Adipose tissue (tissue), 3 donors: ENCODE results near the gene C1R. TPM values are rescaled to one million over a fixed set of nuclear protein-coding genes. Genes with fewer than 3 reads are reported as not detected.
A peak's percentile ranks its signal among the peaks of the same experiment; 100 is the strongest.
"Not testable (repeated sequence)": the region's sequence is repeated elsewhere in the genome, so short reads cannot be mapped to it uniquely, and the experiment has no call there.

ENCODE experiments used
- H3K27ac ChIP-seq: one replicate; pipeline ENCODE4 v1.5.1; 2013; ENCODE audit warnings: low read depth, low read length
- WGBS, 3 donors: extraction: QIAGEN DNeasy Blood & Tissue Kit; methylation state at CpG; one replicate each; pipeline ENCODE4 v1.1.7; 2013; 5-methylcytosine and 5-hydroxymethylcytosine counted together
- polyA plus RNA-seq, 3 donors: library from polyadenylated mRNA; stranded (reverse); fragments of 200-250 nt; gene quantifications; one replicate each; pipeline ENCODE4 v1.2.3, GENCODE V29; 2013
- donor health status: healthy with polysubstance abuse.
- donor health status: Bipolar disorder and iron deficiency.
- donor health status: healthy.

The C1R gene
- polyA plus RNA-seq, 3 donors: 86.3 to 575 (median 386) TPM

DNA sequence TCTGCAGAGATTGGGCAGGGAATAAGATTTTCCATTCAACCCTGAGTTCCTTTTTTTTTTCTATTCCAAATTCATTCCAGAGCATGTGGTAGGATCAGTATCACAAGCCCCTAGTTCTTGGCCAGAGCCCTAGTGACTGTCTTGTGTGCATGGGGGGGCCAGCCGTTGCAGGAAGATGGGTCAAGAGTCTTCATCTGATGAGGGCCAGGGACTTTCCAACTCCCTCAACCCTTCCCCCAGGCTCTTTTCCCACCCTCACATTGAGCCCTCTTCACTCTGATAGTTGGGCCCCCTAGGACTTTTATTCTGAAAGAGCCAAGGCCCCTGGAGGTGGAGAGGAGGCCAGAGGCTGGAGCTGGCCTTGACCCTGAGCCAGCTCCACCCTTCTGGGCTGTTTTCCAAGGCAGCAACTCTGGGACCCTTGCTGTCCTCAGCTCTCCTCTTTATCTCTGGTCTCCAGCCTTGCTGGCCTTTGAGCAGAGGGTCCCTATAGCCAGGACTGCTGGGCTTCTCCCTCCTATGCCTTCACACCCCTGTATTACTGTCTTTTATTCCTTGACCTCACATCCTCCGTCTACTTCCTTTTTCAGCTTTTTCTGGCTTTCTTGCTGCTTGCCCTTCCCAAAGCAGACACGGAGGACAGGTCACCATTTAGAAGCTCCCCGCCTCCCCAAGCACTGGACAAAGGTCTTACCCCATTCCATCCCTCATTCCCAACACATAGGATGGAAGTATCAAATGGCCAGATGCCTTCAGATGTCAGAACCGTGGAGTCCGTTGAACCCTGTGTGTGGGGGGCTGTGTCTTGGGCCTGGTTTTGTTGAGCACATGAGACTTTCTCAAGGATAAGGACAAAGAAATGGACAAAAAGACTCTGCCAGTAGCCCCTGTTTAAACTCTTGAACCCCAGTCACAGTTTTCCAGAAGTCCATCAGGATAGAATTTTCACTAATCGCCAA is 30.8 kb upstream of the C1R start:
- H3K27ac ChIP-seq: no peak overlapping the region
- WGBS, 3 donors: 52 to 73% (median 55%) methylated on average over 7 of the region's 7 CpGs

DNA sequence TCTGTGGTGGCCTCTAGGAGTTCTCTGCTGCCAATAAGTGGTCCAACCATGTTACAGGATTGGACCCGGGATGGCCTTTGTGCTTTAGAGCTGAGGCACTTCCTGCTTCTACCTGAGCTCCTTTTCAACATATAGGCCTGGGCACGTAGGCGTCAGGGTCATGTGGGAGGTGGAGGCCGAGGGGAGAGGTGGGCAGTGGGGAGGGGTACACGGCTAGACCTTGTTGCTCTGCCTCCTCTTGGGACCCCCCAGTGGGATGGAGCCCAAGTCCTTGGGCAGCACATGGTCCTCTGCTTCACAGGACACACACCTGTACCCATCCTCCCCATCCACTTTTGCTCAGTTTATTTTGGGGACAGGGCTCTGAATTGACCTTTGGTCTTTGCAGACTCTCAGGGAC is 29.1 kb upstream of the C1R start:
- no peak overlapping the region for H3K27ac ChIP-seq
- 80 to 90% (median 80%) methylated on average over 5 of the region's 5 CpGs for WGBS, 3 donors

DNA sequence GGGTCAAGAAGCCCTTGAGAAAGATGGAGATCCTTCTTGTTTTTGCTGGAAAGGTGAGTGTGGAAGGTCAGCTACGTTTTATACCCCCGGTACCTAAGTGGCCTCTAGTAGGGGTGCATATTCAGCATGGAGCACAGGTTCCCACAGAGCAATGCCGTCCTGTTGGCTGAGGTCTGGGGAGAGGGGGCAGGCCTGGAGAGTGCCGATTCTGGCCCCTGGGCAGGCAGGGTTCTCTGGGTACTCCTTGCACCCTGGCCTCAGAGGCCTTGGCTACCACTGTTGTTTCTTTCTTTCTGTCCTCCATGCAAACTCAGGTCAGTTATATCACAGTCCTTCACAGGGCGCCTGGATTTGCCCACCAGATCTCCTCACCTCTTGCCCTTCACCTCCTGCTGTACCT is 27.9 kb upstream of the C1R start:
- no peak overlapping the region for H3K27ac ChIP-seq
- 84 to 93% (median 86%) methylated on average over 5 of the region's 5 CpGs for WGBS, 3 donors

DNA sequence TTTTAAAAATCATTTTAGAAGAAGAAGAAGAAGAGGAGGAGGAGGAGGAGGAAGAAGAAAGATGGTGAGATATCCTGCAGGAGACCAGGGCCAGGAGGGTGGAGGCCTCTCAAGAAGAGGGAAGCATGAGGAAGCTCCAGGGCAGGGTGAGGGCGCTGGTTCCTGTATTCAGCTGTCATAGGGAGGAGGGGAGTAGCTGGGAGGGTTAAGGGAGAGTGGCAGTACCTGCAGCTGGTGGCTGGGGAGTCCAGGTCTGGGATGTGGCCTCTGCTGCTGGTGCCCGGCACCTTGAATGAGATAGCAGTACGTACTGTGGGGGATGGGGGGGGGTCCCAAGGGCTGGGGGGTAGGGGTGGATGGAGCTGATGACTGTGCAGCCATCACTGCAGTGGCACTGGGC is 26.6 kb upstream of the C1R start:
- WGBS, 3 donors: 43 to 85% (median 84%) methylated on average over 1 to 3 of the region's 3 CpGs

DNA sequence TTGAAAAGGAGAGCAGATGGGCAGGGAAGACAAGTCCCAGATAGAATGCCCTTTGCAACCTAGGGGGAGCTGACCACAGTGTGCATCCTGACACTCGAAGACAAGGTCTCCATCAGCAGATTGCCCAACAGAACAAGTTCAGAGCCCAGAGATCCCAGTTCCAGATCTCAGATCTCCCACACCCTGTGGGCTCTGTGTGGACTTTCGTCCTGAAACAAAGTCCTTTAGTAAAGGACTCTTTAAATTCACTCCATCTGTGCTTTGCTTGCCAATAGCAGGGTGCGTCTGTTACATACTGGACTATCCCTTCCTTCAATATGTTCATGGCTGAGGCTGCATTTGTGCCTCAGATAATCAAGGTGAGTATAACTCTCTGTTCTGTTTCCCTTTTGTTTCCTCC is 25.4 kb upstream of the C1R start:
- WGBS, 3 donors: 80 to 92% (median 90%) methylated on average over 3 of the region's 3 CpGs
- H3K27ac ChIP-seq: no peak overlapping the region

More for the DNA sequence above, 26.6 kb upstream of the C1R start:
- H3K27ac ChIP-seq: no peak overlapping the region

DNA sequence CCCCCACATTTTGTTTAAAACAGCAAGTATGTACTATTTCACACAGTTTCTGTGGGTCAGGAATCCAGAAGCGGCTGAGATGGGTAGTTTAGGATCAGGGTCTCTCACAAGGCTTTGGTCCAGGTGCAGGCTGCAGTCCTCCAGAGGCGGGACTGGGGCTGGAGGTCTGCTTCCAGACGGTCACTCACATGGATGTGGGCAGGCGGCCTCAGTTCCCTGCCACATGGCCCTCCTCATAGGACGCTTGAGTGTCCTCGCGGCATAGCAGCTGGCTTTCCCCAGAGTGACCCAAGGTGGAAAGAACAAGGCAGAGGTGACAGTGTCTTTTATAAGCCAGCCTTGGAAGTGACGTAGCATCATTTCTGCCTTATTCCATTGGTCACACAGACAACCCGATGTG is 24.7 kb upstream of the C1R start:
- WGBS, 3 donors: 90 to 96% (median 93%) methylated on average over 9 of the region's 9 CpGs
- no peak overlapping the region for H3K27ac ChIP-seq

DNA sequence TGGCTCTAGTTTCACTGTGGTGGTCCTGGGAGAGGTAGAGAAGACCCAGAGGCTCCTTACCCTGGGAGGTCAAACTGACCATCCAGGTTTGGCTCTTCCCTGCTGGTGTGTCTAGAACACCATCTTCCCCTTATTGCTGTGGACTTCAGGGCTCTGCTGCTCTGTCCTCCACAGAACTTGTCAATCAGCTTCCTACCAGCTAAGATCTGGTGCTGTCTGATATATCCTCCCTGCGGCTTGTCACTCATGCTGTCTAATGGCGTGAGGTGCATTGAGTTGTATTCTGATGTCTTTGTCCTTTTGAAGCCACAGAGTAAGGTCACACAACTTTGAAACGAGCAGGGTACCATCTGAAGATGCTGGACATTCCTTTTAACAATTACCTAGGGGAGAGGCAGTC is 24.0 kb upstream of the C1R start:
- no peak overlapping the region for H3K27ac ChIP-seq
- 88 to 92% (median 89%) methylated on average over 3 of the region's 3 CpGs for WGBS, 3 donors

DNA sequence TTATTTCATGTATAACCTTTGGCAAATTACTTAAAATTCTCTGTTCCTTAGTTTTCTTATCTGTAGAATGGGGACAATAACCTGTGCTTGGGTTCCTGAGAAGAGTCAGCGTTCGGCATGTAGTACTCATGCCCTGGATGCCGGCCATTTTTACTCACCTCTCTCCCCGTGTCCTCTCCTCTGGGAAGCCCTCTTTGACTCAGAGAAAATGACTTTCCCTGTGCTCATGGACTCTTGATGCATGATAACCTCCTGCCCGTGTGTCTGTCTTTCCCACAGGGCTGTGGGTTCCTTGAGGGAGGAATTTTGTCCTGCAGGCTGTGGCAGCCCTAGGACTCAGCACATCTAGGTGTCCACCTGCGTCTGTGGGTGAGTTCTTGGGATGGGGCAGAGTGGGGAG is 22.6 kb upstream of the C1R start:
- no peak overlapping the region for H3K27ac ChIP-seq
- WGBS, 3 donors: 82 to 92% (median 89%) methylated on average over 6 of the region's 6 CpGs

DNA sequence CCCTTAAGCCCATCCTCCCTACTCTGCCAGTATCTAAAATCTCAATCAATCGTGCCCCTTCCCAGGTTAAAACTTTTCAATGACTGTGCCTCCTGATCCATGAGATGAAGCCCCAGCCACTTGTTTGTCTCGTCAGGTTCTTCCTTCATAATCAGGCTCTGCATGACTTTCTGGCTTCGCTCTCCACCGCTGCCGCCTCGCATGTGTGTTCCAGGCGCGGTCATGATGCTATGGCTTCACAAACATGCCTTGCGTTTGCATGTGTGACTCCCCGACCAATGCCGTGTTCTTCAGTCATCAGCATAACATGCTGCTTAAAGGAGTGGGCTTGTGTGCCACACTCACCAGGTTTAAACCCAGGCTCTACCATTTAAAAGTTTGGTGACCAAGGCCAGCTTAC is 21.8 kb upstream of the C1R start:
- 87 to 91% (median 90%) methylated on average over 11 of the region's 11 CpGs for WGBS, 3 donors
- H3K27ac ChIP-seq: no peak overlapping the region

DNA sequence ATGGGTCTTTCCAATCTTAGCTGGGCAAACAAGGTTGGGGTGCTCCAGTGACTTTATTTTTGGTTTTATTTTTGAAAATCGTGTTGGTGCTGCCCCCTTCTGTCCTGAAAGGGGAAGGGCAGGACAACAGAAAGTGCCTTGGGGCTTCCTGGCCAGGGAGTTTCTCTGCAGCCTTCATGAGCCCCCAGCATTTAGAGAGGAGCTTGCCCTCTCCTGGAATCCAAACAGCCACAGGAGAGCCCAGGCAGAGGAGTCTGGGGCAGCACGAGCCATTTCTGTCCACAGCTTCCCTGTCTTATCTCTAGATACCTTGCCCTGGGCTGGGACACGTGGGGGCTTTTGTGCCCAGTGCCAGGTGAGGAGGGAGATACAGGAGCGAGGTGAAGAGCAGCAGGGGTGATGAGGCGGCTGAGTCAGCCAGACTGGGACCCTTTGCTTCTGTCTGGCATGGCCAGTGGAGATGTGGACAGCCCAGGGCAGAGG is 21.2 kb upstream of the C1R start:
- H3K27ac ChIP-seq: no peak overlapping the region
- WGBS, 3 donors: 40 to 44% (median 43%) methylated on average over 5 of the region's 5 CpGs

DNA sequence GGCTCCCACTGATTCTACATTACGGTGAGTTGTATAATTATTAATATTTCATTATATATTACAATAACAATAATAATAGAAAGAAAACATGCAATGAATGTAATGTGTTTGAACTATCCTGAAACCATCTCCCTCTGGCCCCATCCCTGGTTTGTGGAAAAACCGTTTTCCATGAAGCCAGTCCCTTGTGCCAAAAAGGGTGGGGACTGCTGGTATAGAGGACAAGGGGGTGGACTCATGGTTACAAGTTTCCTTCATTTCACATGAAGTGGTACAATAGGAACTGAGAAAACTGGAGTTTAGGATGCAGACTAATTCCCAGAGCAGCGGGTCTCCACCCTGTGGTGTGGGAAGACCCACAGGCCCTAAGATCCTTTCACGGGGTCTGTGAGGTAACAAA is 19.8 kb upstream of the C1R start:
- no peak overlapping the region for H3K27ac ChIP-seq
- WGBS, 3 donors: 65 to 79% (median 75%) methylated on average over 4 of the region's 4 CpGs

DNA sequence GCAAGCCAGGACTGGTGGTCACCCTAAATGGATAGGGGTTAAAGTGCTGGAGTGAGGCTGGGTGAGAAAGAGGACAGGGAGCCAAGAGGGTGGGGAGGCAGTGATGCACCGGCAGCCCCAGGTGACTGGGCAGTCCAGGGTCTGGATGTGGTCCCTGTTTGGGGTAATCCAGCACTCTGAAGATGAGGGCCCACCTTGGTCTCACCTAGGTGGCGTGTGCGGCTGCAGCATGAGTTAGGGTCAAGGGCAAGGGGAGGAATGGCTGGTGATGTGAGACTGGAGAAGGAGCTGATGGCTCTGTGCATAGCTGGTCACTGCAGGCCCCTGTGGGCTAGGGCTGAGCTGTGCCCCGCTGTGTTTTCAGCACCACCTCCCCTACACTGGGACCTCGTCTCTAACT is 18.4 kb upstream of the C1R start:
- 89 to 92% (median 90%) methylated on average over 5 of the region's 5 CpGs for WGBS, 3 donors
- H3K27ac ChIP-seq: no peak overlapping the region

DNA sequence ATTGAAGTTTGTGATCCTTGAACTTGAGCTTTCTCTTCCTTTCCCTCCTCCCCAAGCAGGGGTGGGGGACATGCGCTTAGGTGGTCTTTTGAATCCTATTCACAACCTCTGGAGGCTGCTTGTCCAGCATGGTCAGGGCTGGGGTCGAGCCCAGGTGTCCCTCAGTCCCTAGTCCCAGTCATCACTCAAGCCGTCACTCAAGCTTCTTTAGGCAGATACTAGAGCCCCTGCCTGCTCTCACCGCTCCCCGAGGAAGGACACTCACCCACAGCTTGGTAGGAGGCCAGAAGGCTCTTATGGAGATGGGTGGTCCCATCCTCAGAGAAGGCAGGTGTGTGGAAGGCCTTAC is 17.3 kb upstream of the C1R start:
- 47 to 66% (median 57%) methylated on average over 5 of the region's 5 CpGs for WGBS, 3 donors
- no peak overlapping the region for H3K27ac ChIP-seq

DNA sequence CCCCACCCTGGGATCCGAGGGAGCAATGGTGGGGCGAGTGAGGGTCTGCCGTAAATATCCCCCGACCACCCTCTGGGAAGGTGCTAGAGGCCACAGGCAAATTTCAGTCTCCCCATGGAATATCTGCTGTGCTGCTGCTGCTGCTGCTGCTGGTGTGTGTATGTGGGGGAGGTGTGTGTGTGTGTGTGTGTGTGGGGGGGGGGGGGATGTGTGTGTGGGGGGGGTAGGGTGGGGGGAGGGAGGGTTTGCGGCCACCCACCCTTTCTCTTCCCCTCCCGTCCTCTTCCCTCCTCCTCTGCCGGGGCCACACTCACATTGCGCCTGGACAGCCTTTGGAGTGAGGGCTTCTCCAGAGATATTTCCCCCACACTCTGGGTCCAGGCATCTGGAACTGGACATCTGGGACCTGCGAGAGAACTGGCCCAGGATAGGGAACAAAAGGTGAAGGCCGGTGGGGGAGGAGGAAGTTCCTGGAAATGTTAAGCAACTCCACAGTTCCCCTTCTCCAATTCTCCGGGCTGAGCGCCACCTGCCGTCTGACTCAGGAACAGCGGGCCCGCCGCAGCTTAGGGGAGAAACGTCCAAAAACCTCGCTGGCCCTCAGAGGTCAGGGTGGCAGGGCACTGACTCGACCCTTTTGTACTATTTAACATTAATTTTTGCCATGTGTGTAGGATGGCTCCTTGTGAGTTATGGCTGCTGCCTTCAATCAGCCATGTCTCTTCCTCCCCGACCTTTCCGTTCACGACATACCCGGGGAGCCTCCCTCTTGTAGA is 16.7 kb upstream of the C1R start, which contains the start of gene C1RL:
Gene C1RL, minus strand, starts transcription at position 419 of the 776 bp plus-strand sequence. Its CDS starts 34 bp downstream, at position 385.
- 10 to 15% (median 10%) methylated on average over 21 to 23 of the region's 23 CpGs for WGBS, 3 donors
- peak within 1 kb of the TSS; percentile 99 for H3K27ac ChIP-seq

DNA sequence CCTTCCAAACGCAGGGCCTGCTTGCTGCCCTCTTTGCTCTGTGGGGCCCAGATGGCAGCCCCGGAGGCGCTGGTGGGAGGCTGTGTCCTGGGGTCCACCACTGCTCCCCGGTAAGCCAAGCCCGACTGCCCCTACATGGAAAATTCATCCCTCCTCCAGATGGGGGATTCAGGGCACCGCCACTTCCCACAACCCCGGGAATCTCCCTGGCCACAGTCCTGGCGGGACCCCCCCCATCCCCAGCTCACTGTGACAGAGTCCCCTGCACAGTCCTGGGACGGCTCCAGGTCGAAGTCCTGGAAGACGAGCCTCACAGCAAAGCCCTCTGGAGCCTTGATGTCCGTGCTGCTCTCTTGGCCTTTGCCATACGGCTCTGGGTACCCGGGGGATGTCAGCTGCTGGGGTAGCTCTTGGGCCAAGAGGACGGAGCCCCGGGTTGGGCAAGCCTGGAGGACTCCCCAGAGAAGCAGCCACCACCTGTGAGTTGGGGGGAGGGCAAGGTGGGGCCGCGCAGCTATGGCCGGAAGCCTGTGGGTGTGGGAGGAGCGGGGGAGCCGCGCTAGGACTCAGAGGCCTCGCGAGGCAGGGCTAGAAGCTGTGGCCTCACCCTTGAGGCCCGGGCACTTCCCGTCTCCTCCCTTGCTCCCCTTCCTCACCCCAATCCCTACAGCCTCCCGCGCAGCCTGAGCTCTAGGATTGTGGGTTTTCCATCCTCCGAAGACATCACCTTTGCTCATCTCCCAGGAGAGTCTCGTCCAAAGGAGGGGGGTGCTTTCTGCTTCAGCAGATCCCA is 16.0 kb upstream of the C1R start:
- WGBS, 3 donors: 2 to 6% (median 3%) methylated on average over 23 to 30 of the region's 30 CpGs
- H3K27ac ChIP-seq: peak overlapping the region; percentile 99

DNA sequence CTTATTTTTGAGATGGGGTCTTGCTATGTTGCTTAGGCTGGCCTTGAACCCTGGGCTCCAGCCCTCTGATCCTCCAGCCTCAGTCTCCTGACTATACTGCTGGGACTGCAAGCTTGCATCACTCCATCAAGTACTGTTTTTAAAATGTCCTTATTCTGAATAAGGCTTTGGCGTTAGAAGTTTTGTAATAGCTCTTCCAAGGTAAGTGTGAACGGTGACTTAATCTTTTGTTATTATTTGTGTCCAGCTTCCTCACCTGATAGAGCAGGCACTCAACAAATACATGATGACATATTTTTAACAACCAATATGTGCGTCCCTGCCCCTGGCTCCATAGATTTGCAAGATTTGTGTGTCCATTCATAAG is 15.4 kb upstream of the C1R start:
- WGBS, 3 donors: 29 to 32% (median 32%) methylated on average over 3 of the region's 3 CpGs
- peak overlapping the region; percentile 99 for H3K27ac ChIP-seq

DNA sequence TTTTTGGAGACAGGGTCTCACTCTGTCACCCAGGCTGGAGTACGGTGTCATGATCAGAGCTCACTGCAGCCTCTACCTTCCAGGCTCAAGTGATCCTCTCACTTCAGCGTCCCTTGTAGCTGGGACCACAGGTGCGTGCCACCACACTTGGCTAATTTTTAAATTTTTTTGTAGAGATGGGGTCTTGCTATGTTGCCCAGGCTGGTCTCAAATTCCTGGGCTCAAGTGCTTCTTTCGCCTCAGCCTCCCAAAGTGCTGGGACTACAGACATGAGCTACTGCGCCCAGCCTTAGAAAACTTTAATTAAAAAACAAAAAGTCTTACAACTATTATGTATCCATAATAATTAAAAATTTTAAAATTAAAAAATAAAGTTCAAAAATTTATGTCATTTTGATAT is 14.9 kb upstream of the C1R start:
- 96 to 98% (median 98%) methylated on average over 5 of the region's 5 CpGs for WGBS, 3 donors
- H3K27ac ChIP-seq: not testable (repeated sequence)

DNA sequence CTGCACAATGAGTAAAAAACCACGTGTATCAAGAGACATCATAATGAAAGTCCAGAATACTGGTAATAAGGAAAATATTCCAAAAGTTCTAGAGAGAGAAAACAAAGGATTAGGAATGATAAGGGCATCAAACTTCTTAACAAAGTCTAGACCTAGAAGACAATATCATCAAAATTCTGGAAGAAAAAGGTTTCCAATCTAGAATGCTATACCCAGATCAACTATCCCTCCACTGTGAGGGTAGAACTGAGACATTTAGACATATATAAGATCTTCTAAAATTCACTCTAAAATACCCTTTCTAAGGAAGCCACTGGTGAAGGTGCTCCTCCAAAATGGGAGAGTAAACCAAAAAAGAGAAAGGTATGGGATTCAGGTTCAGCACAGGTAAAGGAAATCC is 13.8 kb upstream of the C1R start:
- 87 to 97% (median 89%) methylated on average over 1 of the region's 1 CpG for WGBS, 3 donors
- H3K27ac ChIP-seq: no peak overlapping the region
